HG03575 (cell line): ENCODE measurements around the gene UBA1.

ENCODE experiments used
- ATAC-seq: cut with Tn5 transposase; IDR thresholded peaks from one replicate; pipeline ENCODE4 v1.9.1; 2021; ENCODE audit not compliant: unreplicated experiment, insufficient number of reproducible peaks, low FRiP score; ENCODE audit errors: extremely low read depth

UBA1 gene

DNA sequence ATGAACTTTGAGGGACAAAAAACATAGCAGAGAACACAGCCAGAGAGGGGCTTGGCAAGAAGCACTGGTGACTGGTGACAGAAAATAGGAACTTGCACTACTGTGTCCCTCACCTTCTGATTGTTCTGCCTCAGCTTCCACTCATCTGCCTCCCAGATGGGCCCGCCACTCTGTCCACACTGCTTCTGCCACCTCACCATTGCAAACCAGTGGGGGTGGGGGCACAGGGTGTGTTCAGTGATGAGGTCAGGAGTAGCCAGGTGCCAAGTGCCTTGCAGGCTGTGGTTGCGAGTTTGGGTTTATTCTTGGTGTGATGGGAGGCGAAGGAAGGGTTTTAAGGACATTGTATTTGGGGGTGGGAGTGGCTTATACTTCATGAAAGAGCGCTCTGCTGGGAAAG, 9.1 kb upstream of the UBA1 start:
- ATAC-seq: no peak

DNA sequence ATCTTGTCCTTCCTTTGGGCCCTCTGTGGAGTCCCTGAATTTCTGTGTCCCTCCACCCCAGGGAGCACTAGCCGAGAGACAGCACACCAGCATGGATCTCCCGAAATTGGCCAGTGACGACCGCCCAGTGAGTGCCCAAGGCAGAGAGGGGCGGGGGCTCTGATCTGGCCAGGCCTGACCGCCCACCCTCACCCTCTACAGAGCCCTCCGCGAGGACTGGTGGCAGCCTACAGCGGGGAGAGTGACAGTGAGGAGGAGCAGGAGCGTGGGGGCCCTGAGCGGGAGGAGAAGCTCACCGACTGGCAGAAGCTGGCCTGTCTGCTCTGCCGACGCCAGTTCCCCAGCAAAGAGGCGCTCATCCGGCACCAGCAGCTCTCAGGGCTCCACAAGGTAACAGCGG, 8.4 kb upstream of the UBA1 start:
- ATAC-seq: no peak

DNA sequence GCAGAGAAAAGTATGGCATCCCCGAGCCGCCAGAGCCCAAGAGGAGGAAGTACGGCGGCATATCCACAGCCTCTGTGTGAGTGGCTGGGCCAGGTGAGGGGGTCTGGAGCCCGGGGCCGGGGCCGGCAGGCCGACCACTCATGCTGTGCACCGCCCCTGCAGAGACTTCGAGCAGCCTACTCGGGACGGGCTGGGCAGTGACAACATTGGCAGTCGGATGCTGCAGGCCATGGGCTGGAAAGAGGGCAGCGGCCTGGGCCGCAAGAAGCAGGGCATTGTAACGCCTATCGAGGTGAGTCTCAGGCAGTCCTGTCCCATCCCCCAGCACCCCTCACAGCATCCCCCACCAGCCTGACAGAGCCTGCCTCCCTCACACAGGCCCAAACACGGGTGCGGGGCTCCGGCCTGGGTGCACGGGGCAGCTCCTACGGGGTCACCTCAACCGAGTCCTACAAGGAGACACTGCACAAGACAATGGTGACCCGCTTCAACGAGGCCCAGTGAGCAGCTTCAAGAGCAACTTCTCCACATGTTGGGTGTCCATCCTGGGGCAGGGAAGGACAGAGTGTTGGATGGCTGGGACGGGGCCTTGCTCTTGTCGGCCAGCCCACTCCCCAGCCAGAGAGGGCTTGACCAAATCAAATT, 7.4 kb upstream of the UBA1 start:
- ATAC-seq: no peak

DNA sequence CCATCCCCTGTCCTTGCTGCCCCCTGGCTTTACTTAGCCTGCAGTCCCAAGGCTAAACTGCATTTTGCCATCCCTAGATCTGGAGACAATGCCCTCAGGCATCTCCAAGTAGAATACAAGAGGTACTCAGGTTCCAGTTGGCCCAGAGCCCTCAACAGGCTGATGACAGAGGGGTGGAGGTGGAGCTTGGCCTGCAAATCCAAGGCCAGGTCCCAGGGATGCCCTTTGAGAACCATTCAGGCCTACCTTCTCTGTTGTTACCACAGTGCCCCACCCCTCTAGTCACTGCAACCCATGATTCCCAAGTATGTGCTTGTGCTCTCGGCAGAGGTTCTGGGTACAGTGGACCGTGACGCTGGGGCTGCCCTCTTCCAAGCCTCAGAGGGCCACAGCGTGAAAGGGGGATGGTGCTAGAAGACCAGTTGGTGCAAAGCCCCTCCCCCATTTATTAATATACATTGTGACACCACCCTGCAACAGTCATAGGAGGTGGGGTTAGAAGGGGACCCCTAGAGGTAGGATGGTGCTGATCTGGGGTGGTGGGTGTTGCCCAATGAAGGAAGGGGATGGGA, 6.4 kb upstream of the UBA1 start:
- no peak for ATAC-seq

DNA sequence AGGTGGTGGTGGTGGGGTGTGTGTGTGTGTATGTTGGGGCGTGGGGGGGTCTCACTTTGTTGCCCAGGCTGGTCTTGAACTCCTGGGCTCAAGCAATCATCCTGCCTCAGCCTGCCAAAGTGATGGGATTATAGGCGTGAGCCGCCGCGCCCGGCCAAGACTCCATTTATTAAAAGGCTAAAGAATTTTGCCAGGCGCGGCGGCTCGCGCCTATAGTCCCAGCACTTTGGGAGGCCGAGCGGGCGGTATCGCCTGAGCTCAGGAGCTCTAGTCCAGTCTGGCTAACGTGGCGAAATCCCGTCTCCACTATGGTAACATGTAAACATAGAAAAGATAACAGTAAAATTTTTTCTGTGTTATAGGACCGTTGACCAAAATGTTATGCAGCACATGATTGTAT, 3.7 kb upstream of the UBA1 start:
- ATAC-seq: no peak

DNA sequence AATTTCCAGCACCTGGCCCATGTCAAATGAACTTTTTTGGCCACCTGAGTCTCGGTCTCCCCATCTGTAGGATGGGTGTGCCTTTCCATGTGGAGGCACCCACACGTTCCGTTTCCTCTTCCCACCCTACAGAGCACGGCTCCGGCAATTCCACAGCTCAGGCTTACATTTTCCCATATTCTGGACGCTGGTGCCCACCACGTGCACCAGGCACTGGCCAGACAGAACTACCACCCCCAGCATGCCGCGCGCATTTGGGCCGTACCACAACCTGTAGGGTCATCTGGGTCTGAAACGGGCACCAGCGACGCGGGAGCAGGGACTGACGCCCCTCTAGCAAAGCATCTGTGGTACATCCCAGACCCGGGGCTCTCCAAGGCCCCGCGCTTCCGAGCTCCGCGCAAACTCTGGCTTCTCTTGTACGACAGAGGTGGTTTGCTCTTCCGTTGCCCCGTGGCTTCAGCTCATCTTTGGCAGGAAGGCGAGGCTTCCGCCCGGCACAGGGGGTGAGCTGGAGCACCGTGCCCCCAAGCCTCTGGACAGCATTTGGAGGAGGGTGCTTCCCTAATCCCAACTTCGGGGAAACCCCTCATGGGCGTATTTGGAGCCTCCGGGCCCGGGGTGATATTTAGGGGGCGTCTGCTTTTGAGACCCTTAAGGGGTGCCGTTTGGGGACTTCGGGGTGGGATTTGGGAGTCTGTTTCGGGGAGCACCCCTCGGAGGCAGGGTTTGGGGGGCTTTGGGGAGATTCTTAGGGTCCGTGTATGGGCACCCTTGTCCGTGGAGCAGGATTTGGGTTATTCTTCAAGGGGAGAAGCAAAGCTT, 3.0 kb upstream of the UBA1 start:
- ATAC-seq: no peak

DNA sequence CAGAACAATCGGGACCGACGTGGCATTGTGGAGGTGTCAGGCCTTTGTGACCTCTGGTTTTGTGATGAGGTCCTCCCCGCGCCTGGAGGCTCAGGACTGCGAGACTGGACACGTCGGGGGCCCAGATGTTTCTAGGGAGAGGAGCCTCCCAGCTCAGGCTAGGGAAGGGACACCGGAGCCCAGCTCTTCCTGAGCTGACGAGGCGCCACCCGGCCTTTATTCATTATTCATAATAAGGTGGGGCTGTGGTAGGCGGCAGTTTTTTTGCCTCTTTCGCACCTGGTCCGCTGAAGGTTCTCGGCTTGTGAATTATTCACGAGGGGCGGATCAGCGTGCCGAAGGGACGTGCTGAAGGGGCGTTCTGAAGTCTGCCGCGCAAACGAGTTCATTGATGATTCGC, 2.3 kb upstream of the UBA1 start:
- no peak for ATAC-seq

DNA sequence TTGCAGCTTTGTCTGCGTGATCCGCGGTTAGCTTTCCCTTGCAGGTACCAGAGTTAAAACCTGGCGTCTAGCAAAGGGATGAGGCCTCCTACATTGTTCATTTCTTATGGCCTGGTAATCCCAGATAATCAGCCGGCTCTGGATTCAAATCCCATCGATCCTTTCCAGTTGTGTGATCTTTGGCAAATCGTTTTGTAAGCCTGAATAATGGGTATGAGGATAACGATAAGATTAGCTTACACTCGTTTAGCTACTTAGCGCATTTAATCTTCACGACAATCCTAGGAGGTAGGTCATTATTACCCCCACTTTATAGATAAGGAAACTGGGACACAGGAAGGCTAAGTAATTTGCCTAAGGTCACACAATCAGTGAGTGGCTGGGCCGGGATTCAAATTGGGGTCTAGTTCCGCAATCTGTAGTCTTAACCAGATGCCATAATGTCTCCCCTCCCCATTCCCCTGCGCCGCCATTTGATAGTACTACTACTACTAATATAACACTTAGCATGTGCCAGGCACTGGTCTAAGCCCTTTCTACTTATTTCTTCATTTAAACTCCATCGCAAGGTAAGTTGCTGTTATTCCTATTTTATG, 1.7 kb upstream of the UBA1 start:
- ATAC-seq: no peak

DNA sequence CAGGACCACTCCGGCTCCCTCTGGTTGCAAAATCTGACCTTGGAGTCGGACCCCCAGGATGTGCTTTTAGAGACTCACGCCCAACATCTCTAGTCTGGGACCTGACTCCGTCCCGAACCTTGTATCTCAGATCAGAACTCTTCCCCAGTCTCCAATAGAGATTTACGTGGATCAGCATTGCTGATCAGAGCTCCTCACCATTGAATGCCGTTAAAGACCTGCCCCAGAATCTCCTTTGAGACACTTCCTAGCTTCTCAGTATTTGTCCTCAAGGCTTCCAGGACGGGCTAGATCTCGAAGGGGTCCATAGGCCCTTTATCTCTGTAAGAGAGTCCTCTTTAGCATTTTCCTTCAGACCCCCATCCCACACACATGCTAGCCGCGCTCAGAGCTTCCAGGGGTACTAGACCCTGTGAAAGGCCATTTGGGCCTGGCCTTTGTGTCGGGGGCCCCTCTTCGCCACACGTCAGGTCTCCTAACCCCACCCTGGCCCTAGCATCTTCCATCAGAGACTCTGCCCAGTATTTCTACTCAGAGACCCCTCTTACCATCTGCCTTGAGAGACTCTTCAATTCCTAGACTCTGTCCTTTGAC, 662 bp downstream of the UBA1 start:
- no peak for ATAC-seq

DNA sequence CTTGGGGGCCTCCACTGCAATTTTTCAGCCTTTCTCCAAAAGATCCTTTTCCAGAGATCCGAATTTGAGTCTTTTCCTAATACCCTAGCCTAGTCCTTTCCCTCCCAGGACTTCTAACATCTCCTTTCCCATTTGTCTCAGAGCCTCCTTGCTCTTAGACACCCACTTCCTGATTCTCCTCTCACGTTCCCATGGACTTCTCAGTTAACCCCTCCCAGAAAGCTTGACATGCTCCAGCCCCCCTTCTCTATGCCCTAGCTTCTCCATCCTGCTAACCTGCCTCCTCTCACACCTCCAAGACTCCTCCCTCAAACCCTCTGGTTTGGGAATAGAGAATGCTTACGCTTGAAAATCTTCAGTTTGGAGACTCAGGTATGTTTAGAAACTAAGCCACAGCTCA, 2.5 kb downstream of the UBA1 start:
- ATAC-seq: no peak

DNA sequence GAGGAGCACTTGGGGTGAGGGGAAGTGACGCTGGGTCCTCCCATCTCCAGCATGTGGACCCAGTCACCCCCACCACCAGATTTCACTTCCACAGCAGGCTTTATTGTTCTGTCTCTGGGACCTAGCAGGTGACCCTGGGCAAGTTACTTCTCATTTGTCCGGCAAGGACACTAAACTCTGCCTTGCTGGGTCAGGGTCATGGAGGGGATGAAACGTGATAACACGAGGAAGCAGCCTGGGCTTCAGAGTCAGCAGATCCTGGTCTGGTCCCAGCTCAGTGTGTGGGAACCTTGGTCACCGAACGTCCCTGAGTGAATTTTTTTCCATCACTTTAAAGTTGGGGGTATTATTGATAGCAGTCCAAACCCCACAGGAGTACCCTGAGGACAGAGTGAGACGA, 3.9 kb downstream of the UBA1 start:
- ATAC-seq: no peak

DNA sequence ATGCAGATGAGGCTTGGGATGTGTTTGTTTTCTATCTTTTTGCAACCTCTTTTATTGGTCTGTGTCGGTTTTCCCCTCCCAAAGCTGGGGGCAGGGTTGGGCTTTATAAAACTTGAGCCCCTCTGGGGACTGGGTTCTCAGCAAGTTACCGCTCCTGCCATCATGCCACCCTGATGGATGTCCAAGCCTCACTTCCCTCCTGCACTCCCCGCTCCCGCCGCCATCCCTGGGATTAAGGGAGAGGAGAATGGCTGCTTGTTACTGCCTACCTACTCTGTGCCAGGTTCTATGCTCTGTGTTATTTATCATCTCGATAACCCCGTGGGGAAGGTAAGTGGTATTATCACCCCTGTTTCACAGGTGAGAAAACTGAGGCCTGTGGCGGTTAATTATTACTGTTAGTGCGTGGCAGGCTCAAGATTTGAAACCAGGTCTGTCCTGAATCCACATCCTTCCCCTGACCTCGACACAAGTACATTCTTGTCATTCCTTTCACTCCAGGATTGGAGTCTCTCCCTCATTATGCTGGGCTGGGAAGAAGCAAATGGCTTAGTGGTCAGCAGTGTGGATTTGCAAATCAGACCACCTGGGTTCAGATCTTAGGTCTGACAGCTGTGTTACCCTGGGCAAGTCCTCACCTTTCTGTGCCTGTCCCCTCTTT, 4.5 kb downstream of the UBA1 start:
- ATAC-seq: no peak

DNA sequence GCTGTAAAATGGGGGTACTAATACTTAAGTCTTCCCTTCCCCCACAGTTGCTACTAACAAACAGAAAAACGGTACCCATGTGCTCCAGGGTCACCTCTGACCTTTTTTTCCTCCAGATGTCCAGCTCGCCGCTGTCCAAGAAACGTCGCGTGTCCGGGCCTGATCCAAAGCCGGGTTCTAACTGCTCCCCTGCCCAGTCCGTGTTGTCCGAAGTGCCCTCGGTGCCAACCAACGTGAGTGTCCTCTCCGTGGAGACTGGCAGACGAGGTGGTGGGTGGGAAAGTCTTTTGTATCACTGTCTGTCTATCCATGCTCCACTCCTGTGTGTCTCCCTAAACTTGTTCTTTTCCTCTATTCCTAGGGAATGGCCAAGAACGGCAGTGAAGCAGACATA, 5.1 kb downstream of the UBA1 start:
- no peak for ATAC-seq

DNA sequence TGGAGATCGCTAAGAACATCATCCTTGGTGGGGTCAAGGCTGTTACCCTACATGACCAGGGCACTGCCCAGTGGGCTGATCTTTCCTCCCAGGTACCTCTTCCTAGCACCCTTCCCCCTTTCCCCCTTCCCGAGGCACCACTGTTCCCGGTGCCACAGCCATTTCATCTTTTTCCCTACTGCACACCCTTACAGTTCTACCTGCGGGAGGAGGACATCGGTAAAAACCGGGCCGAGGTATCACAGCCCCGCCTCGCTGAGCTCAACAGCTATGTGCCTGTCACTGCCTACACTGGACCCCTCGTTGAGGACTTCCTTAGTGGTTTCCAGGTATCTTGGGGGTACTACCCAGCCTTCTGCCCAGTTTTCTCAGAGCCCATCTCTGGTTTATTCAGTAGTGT, 5.7 kb downstream of the UBA1 start:
- ATAC-seq: no peak

DNA sequence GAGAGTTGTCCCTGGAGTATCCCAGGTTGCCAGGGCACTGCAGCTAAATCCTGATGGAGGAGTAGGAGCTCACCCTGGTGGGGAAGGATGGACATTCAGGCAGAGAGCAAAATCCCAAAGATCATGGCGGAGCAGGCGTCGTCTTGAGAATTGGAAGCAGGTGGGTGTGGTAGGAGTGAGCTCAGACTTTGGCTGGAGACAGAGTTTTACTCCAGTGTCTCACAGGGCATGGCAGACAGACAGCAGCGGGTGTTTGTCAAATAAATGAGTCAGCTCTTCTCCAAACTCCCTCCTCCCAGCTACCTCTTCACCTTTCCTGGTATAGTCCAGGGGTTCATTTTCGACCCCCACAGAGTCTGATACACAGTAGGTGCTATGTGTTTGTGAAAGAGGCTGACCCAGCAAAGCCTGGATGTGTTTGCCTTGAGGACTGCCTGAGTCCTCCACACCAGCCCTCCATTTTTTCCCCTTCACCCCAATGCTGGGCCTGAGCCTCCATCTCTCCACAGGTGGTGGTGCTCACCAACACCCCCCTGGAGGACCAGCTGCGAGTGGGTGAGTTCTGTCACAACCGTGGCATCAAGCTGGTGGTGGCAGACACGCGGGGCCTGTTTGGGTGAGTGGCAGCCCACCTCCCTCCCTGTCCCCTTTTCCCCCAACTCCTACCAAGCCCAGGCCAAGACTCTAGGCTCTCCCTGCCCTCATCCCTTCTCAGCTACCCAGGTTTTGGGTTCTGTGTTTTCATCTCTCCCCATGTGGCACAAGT, 6.9 kb downstream of the UBA1 start:
- no peak for ATAC-seq

DNA sequence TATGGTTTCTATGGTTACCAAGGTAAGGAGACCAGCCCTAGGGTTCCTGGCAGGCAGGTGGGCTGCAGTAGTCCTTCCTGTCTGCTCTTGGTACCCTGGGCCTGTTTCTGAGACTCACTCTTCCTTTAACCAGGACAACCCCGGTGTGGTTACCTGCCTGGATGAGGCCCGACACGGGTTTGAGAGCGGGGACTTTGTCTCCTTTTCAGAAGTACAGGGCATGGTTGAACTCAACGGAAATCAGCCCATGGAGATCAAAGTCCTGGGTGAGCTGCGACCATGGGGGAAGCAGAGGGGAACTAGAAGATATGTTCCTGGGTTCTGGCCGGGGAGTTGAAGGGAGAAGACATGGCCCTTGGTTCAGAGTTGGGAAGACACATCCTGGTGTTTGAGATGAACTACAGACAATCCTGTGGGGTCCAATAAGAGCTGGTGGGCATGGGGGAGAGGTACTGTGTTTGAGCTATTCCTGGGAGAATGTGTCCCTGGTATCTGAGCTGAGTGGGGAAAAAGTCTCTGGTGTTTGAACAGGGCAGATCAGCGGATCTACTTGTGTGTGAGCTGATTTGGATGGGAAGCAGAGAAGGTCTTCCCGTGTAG, 7.8 kb downstream of the UBA1 start:
- no peak for ATAC-seq

DNA sequence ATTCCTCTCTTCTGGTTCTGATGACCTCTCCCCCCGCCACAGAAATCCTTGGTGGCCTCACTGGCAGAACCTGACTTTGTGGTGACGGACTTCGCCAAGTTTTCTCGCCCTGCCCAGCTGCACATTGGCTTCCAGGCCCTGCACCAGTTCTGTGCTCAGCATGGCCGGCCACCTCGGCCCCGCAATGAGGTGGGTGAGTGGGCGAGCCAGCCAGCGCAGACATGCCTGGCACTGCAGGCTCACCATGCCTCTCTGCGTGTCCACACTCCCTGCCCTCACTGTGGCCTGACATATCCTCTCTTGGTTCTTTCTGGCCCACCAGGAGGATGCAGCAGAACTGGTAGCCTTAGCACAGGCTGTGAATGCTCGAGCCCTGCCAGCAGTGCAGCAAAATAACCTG, 8.7 kb downstream of the UBA1 start:
- ATAC-seq: no peak

DNA sequence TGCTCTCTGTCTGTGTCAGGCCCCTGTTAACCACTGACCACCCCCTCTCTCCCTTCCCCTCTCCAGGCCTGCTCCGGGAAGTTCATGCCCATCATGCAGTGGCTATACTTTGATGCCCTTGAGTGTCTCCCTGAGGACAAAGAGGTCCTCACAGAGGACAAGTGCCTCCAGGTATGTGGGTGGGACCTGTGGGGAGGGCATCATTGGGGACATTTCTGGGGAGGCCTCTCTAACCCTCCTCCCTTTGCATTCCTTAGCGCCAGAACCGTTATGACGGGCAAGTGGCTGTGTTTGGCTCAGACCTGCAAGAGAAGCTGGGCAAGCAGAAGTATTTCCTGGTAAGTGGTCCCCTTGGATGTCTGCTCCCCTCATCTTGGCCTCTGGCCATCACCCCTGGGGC, 9.2 kb downstream of the UBA1 start:
- no peak for ATAC-seq
